GM20431 (cell line): ENCODE data around the gene TMEM242.
"Not testable (repeated sequence)": the region's sequence is repeated elsewhere in the genome, so short reads cannot be mapped to it uniquely, and the experiment has no call there.

Experiments used
- in situ Hi-C: fragments of 300-500 bp; cut with MseI, MboI; formaldehyde crosslinking; loops from one replicate; pipeline ENCODE4 v1.15.0; 2020; ENCODE audit warnings: low sequenced_read_pairs; ENCODE audit not compliant: unreplicated experiment

TMEM242 gene

GRCh38 chr6:157325069-157325805 lies 1.9 kb upstream of the TMEM242 start:
- in situ Hi-C loops: no loop called here

GRCh38 chr6:157323966-157324300 lies 614 bp upstream of the TMEM242 start:
- in situ Hi-C loops: no loop called here

- in situ Hi-C loops: no loop called here
These were observed 496 bp downstream of the TMEM242 start for GRCh38 chr6:157322792-157323254.

GRCh38 chr6:157316871-157317814 lies 6.2 kb downstream of the TMEM242 start:
- in situ Hi-C loops: no loop called here

GRCh38 chr6:157314705-157315321 lies 8.5 kb downstream of the TMEM242 start:
- in situ Hi-C loops: no loop called here

- in situ Hi-C loops: no loop called here
These were observed 9.5 kb downstream of the TMEM242 start for GRCh38 chr6:157313531-157314467.

- in situ Hi-C loops: no loop called here
These were observed 10.6 kb downstream of the TMEM242 start for GRCh38 chr6:157312757-157313156.

- in situ Hi-C loops: not testable (repeated sequence)
These were observed 12.6 kb downstream of the TMEM242 start for GRCh38 chr6:157310693-157311092.

GRCh38 chr6:157307661-157308060 lies 15.7 kb downstream of the TMEM242 start:
- in situ Hi-C loops: no loop called here

GRCh38 chr6:157305670-157306653 lies 17.4 kb downstream of the TMEM242 start:
- in situ Hi-C loops: no loop called here

GRCh38 chr6:157304899-157305663 lies 18.2 kb downstream of the TMEM242 start:
- in situ Hi-C loops: no loop called here

- in situ Hi-C loops: no loop called here
These were observed 20.6 kb downstream of the TMEM242 start for GRCh38 chr6:157302736-157303135.

GRCh38 chr6:157300436-157300835 lies 22.9 kb downstream of the TMEM242 start:
- in situ Hi-C loops: no loop called here

- in situ Hi-C loops: no loop called here
These were observed 23.3 kb downstream of the TMEM242 start for GRCh38 chr6:157300006-157300405.

- in situ Hi-C loops: no loop called here
These were observed 25.0 kb downstream of the TMEM242 start for GRCh38 chr6:157298216-157298724.

GRCh38 chr6:157294654-157295053 lies 28.7 kb downstream of the TMEM242 start:
- in situ Hi-C loops: no loop called here

GRCh38 chr6:157293780-157294179 lies 29.5 kb downstream of the TMEM242 start:
- in situ Hi-C loops: no loop called here

GRCh38 chr6:157292202-157292601 lies 31.1 kb downstream of the TMEM242 start:
- in situ Hi-C loops: no loop called here
